Spleen (tissue), 7 donors: ENCODE measurements around the gene LDB2.

Experiments
- CTCF ChIP-seq, 11 experiments: fragments of 200-600 bp in 7 of 11; fragments of 450-650 bp in 4 of 11; sonication (generic) in 4 of 11; IDR thresholded peaks in 8 of 11; conservative IDR thresholded peaks in 3 of 11; 1 replicate in 7 of 11; 2 replicates in 4 of 11; pipeline versions ENCODE4 v1.4.0 to v1.8.0; 2016 to 2021; ENCODE audit warnings: antibody characterized with exemption in 11 of 11, inconsistent platforms in 4 of 11, mild to moderate bottlenecking in 1 of 11
- POLR2A ChIP-seq, 3 donors: fragments of 450-650 bp; IDR thresholded peaks; one replicate each; pipeline ENCODE4 v1.5.1; 2017; ENCODE audit warnings: antibody characterized with exemption in 3 of 3, mild to moderate bottlenecking in 1 of 3
- POLR2AphosphoS5 ChIP-seq, 3 donors: sonication (generic); formaldehyde crosslinking; IDR thresholded peaks; one replicate each; pipeline ENCODE4 v1.5.1; 2017; ENCODE audit warnings: antibody characterized with exemption in 3 of 3
- donor health status: DM: no; HTN: no; CAD: no; lungs with moderate emphysema.
- donor health status: DM: no; HTN: no; CAD: no.
- donor health status: DM: no; HTN: no; CAD: no.

DNA sequence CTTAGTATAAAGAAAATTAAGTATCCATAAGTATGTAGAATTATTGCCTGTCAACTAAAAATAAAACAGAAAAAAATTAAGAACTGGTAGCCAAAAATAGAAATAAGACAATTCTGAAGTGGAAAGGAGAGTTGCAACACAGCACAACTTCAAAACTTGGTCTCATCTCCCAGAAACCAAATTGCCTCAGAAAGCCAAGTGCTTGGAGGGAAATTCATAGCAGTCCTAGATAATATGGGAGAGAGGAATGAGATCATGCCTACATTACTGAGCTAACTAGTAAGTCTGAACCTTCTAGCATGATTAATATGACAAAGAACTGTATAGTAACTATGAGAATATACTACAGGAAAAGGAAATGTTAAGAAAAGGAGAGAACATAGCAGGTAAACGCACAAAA lies 256.5 kb downstream of the LDB2 start:
- TF ChIP-seq POLR2A (IDR thresholded peaks at IDR 0.05) (no peak), CTCF (IDR thresholded peaks at IDR 0.05 in 8 of 11, conservative IDR thresholded peaks at IDR 0.05 in 3 of 11) (no peak), POLR2AphosphoS5 (IDR thresholded peaks at IDR 0.05) (no peak)
